Vagina (tissue), 2 donors: ENCODE data around the gene ARPC5L.

Source experiments
- POLR2AphosphoS5 ChIP-seq, 2 donors: sonication (generic); formaldehyde crosslinking; IDR thresholded peaks; one replicate each; pipeline ENCODE4 v1.9.0; 2017; ENCODE audit warnings: antibody characterized with exemption in 2 of 2, mild to moderate bottlenecking in 2 of 2, low read depth in 1 of 2; ENCODE audit not compliant: insufficient read depth in 1 of 2
- TF ChIP-seq, protein P1 (sequence below), 3 experiments: fragments of 450-650 bp in 2 of 3; fragments of 200-600 bp in 1 of 3; sonication (generic) in 1 of 3; IDR thresholded peaks; one replicate each; pipeline ENCODE4 v1.5.1; 2017 to 2019; ENCODE audit warnings: antibody characterized with exemption in 3 of 3, mild to moderate bottlenecking in 2 of 3, moderate library complexity in 2 of 3

DNA sequence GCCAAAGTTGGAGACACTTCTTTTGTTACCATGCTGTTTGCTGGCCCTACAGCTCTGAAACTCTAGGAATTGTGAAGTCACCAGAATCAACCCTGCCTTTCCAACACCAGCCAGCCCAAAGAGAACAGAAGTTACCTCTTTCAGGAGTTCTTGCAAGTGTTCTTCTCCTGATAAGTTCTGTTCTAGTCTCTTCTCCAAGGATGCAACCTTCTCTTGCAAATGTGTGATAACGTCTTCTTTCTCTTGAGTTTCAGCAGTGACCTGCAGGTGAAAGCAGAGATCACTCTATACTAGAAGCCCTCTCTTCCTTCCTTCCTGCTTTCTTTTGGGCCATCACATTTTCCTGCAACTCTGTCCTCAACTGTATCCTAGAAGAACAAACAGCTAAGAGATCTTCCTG lies 49.8 kb downstream of the ARPC5L start:
- TF ChIP-seq, protein P1, sequence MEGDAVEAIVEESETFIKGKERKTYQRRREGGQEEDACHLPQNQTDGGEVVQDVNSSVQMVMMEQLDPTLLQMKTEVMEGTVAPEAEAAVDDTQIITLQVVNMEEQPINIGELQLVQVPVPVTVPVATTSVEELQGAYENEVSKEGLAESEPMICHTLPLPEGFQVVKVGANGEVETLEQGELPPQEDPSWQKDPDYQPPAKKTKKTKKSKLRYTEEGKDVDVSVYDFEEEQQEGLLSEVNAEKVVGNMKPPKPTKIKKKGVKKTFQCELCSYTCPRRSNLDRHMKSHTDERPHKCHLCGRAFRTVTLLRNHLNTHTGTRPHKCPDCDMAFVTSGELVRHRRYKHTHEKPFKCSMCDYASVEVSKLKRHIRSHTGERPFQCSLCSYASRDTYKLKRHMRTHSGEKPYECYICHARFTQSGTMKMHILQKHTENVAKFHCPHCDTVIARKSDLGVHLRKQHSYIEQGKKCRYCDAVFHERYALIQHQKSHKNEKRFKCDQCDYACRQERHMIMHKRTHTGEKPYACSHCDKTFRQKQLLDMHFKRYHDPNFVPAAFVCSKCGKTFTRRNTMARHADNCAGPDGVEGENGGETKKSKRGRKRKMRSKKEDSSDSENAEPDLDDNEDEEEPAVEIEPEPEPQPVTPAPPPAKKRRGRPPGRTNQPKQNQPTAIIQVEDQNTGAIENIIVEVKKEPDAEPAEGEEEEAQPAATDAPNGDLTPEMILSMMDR (IDR thresholded peaks at IDR 0.05) = no peak
- no peak for TF ChIP-seq POLR2AphosphoS5 (IDR thresholded peaks at IDR 0.05; ENCODE audit: insufficient read depth in 1 of 2, low read depth in 1 of 2)
